ENCODE results near the gene FIBP. TPM values are rescaled to one million over a fixed set of nuclear protein-coding genes. Genes with fewer than 3 reads are reported as not detected.

The FIBP gene
- total RNA-seq, 4 donors from 2014 or later = 53.6 to 73.2 (median 63.7) TPM

DNA sequence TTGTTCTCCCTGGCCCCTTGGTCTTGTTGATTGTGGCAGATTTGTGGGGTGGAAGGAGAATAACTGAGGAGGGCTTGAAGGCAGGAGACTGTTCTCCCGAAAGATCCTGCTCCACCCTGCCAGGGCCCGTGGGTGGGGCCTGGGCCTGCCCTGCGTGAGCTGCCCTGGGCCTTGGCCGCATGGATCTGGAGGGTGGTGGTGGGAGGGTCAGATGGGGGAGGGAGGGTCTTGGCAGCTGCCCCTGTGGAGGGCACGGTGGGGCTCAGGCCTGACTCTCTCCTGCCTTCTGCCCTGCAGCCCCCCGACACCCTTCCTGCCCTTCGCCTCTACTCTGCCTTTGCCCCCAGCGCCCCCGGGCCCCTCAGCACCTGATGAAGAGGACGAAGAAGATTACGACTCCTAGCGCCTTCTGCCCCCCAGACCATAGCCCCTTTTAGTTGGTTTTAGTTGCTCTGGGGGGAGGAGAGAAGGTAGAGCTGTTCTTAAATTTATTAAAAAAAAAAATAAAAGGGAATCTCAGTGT lies 32.8 kb upstream of the FIBP start:
- peak overlapping the region in 1 of 4 donors; percentile 87 for H3K27ac ChIP-seq
- peak overlapping the region in 1 of 4 donors; percentile 86 for H3K4me3 ChIP-seq
- peaks cover 4 to 39% (median 30%) of the 10 kb centered on the region in 4 donors for H3K4me1 ChIP-seq
- no peaks in the 10 kb centered on the region for H3K27me3 ChIP-seq
- WGBS, 2 donors = 65 to 76% methylated on average over 12 of the region's 12 CpGs
- H3K9me3 ChIP-seq = no peaks in the 10 kb centered on the region
- peaks cover 0 to 35% (median 4%) of the 10 kb centered on the region in 3 donors for H3K36me3 ChIP-seq
- TF ChIP-seq, protein P1, sequence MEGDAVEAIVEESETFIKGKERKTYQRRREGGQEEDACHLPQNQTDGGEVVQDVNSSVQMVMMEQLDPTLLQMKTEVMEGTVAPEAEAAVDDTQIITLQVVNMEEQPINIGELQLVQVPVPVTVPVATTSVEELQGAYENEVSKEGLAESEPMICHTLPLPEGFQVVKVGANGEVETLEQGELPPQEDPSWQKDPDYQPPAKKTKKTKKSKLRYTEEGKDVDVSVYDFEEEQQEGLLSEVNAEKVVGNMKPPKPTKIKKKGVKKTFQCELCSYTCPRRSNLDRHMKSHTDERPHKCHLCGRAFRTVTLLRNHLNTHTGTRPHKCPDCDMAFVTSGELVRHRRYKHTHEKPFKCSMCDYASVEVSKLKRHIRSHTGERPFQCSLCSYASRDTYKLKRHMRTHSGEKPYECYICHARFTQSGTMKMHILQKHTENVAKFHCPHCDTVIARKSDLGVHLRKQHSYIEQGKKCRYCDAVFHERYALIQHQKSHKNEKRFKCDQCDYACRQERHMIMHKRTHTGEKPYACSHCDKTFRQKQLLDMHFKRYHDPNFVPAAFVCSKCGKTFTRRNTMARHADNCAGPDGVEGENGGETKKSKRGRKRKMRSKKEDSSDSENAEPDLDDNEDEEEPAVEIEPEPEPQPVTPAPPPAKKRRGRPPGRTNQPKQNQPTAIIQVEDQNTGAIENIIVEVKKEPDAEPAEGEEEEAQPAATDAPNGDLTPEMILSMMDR (IDR thresholded peaks at IDR 0.05) = no peak
- TF ChIP-seq EP300 (IDR thresholded peaks at IDR 0.05) (no peak), POLR2A (IDR thresholded peaks at IDR 0.05) (no peak)
- no peak for DNase-seq (ENCODE audit: low spot score in 2 of 2)

DNA sequence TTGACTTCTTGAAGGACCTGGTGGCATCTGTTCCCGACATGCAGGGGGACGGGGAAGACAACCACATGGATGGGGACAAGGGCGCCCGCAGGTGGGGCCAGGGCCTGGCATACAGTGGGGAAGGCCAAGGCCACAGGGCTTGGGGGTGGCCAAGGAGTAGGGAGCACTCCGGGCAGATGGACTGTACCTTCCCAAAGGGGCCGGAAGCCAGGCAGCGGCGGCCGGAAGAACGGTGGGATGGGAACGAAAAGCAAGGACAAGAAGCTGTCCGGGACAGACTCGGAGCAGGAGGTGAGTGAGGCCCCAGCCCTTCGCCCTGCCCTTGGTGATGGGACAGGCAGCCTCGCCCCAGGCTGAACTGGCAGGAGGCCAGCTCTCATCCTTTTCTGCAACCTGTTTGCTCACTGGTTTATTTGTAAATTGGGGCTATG lies 32.1 kb upstream of the FIBP start:
- 50 to 65% methylated on average over 15 of the region's 15 CpGs for WGBS, 2 donors
- H3K4me3 ChIP-seq = peak overlapping the region; percentile 60 to 86 (median 72)
- H3K4me1 ChIP-seq = peaks cover 4 to 46% (median 36%) of the 10 kb centered on the region in 4 donors
- H3K27me3 ChIP-seq = no peaks in the 10 kb centered on the region
- H3K36me3 ChIP-seq = peaks cover 0 to 35% (median 4%) of the 10 kb centered on the region in 3 donors
- peak overlapping the region in 2 of 4 donors; percentile 83 to 87 for H3K27ac ChIP-seq
- no peaks in the 10 kb centered on the region for H3K9me3 ChIP-seq
- no peak for DNase-seq (ENCODE audit: low spot score in 2 of 2)
- TF ChIP-seq POLR2A (IDR thresholded peaks at IDR 0.05) = no peak
- TF ChIP-seq EP300 (IDR thresholded peaks at IDR 0.05) = no peak
- TF ChIP-seq, protein P1 (IDR thresholded peaks at IDR 0.05) = no peak

DNA sequence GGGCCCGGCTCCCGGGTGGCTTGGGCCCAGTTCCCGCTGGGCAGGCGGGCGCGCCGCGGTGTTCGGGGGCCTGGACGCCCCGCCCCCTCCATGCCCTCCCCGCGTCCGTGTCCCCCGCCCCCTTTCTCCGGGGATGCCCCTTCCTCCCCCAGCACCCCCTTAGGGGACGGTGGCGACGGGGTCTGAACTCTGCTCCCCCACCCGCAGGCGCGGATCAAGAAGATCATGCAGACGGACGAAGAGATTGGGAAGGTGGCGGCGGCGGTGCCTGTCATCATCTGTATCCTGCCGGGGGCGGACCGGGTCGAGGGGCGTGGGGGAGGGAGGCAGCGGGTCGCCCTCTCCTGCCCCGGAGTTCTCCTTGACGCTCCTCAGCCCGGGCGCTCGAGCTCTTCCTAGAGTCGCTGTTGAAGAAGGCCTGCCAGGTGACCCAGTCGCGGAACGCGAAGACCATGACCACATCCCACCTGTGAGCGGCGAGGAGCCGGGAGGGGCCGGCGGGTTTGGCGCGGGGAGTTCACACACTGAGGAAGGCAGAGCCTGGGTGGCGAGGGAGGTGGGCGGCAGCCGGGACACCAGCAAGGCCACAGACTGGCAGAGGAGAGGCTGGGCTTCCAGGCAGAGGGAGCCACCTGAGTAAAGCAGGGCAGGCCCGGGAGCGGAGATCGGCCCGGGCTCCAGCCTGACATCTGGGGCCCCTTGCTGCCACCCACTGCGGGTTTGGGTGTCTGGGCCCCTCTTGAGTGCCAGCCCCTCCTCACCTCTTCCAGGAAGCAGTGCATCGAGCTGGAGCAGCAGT lies 31.5 kb upstream of the FIBP start:
- peaks cover 0 to 33% (median 4%) of the 10 kb centered on the region in 3 donors for H3K36me3 ChIP-seq
- no peaks in the 10 kb centered on the region for H3K9me3 ChIP-seq
- H3K27me3 ChIP-seq = no peaks in the 10 kb centered on the region
- peak in 1 of 2 donors; percentile 4 for TF ChIP-seq POLR2A (IDR thresholded peaks at IDR 0.05)
- TF ChIP-seq EP300 (IDR thresholded peaks at IDR 0.05) = no peak
- TF ChIP-seq, protein P1 (IDR thresholded peaks at IDR 0.05) = no peak
- H3K4me1 ChIP-seq = peaks cover 4 to 52% (median 41%) of the 10 kb centered on the region in 4 donors
- peak overlapping the region; percentile 60 to 86 (median 72) for H3K4me3 ChIP-seq
- 0 to 1% methylated on average over 43 to 55 of the region's 60 CpGs for WGBS, 2 donors
- H3K27ac ChIP-seq = peak overlapping the region in 3 of 4 donors; percentile 83 to 91 (median 87)
- DNase-seq (ENCODE audit: low spot score in 2 of 2) = no peak

DNA sequence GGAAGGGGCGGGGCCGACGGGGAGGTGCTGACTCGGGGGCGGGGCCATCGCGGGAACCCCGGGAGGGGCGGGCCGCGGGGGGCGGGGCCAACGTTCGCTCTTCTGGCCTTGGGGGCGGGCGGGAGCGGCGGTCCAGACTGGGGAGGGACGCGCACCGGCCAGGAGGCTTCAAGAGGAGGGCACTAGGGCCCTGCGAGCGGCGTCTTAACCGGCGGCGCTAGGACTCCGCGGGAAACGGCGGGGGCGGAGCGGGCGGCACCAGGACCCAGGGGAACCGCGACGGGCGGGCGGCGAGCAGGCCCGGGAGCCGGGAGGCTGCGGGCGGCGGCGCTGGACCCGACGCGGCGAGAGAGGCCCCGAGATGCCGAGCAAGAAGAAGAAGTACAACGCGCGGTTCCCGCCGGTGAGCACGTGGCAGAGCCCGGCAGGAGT lies 30.9 kb upstream of the FIBP start, which contains the start of gene DRAP1:
Gene DRAP1 (plus strand): TSS at position 286 of the 432 bp plus-strand sequence. CDS start 76 bp downstream, at position 362.
- peak; percentile 94 to 98 for DNase-seq (ENCODE audit: low spot score in 2 of 2)
- H3K4me1 ChIP-seq = peaks cover 4 to 56% (median 42%) of the 10 kb centered on the region in 4 donors
- peak within 1 kb of the TSS; percentile 84 to 98 (median 96) for H3K27ac ChIP-seq
- H3K27me3 ChIP-seq = no peaks in the 10 kb centered on the region
- peaks cover 0 to 28% (median 4%) of the 10 kb centered on the region in 3 donors for H3K36me3 ChIP-seq
- H3K4me3 ChIP-seq = peak within 1 kb of the TSS; percentile 76 to 99 (median 88)
- H3K9me3 ChIP-seq = no peaks in the 10 kb centered on the region
- peak in 1 of 2 donors; percentile 55 for TF ChIP-seq POLR2A (IDR thresholded peaks at IDR 0.05)
- peak; percentile 43 to 86 for TF ChIP-seq EP300 (IDR thresholded peaks at IDR 0.05)
- TF ChIP-seq, protein P1 (IDR thresholded peaks at IDR 0.05) = peak in 1 of 5 experiments; percentile 66
- 0% methylated on average over 29 to 40 of the region's 59 CpGs for WGBS, 2 donors
